HepG2 (cell line): ENCODE results near the gene RABEP2. TPM values are rescaled to one million over a fixed set of nuclear protein-coding genes. Genes with fewer than 3 reads are reported as not detected.
A peak's percentile ranks its signal among the peaks of the same experiment; 100 is the strongest.

ENCODE experiments used
- ARID4A ChIP-seq: sonication (generic); formaldehyde crosslinking; IDR thresholded peaks from 2 replicates; pipeline ENCODE4 v1.5.0; 2020; ENCODE audit warnings: mild to moderate bottlenecking, missing genetic modification reagents, borderline replicate concordance
- E2F5 ChIP-seq: sonication (generic); formaldehyde crosslinking; conservative IDR thresholded peaks from 2 replicates; pipeline ENCODE4 v1.4.0; 2020; ENCODE audit warnings: missing genetic modification reagents
- HOXA5 ChIP-seq: sonication (generic); formaldehyde crosslinking; IDR thresholded peaks from 2 replicates; pipeline ENCODE4 v1.4.0; 2020; ENCODE audit warnings: missing genetic modification reagents
- RFX3 ChIP-seq: IDR thresholded peaks from 2 replicates; pipeline ENCODE4 v1.6.1; 2016; ENCODE audit warnings: missing biosample characterization, missing genetic modification reagents
- SAFB2 ChIP-seq: sonication (generic); formaldehyde crosslinking; IDR thresholded peaks from 2 replicates; pipeline ENCODE4 v1.5.1; 2020; ENCODE audit warnings: missing genetic modification reagents, low read depth, mild to moderate bottlenecking, borderline replicate concordance
- SNAI1 ChIP-seq: sonication (generic); formaldehyde crosslinking; IDR thresholded peaks from 2 replicates; pipeline ENCODE4 v1.5.0; 2020; ENCODE audit warnings: mild to moderate bottlenecking, missing genetic modification reagents, borderline replicate concordance
- SNAPC5 ChIP-seq: sonication (generic); formaldehyde crosslinking; IDR thresholded peaks from 2 replicates; pipeline ENCODE4 v1.8.1; 2023; ENCODE audit warnings: mild to moderate bottlenecking, missing genetic modification reagents, borderline replicate concordance
- TIGD3 ChIP-seq: sonication (generic); formaldehyde crosslinking; IDR thresholded peaks from 2 replicates; pipeline ENCODE4 v1.5.1; 2020; ENCODE audit warnings: mild to moderate bottlenecking, missing genetic modification reagents, borderline replicate concordance
- ZBED4 ChIP-seq: sonication (generic); formaldehyde crosslinking; IDR thresholded peaks from 2 replicates; pipeline ENCODE4 v1.4.0; 2020; ENCODE audit warnings: missing genetic modification reagents, borderline replicate concordance
- ZFP82 ChIP-seq: sonication (generic); formaldehyde crosslinking; IDR thresholded peaks from 2 replicates; pipeline ENCODE4 v1.5.1; 2020; ENCODE audit warnings: mild to moderate bottlenecking, missing genetic modification reagents, borderline replicate concordance
- ZNF678 ChIP-seq: sonication (generic); formaldehyde crosslinking; IDR thresholded peaks from 2 replicates; pipeline ENCODE4 v1.4.0; 2020; ENCODE audit warnings: mild to moderate bottlenecking, missing genetic modification reagents
- ZNF687 ChIP-seq: sonication (generic); formaldehyde crosslinking; IDR thresholded peaks from 2 replicates; pipeline ENCODE4 v1.5.1; 2020; ENCODE audit warnings: mild to moderate bottlenecking, missing genetic modification reagents, moderate library complexity
- polyA plus RNA-seq, 8 experiments: library from polyadenylated mRNA; depleted of rRNA in 3 of 8; stranded (reverse) in 7 of 8; unstranded in 1 of 8; fragments of >200 nt; fragmentation: Illumina TruSeq in 4 of 8; extraction: Trizol in 4 of 8; gene quantifications; 2 replicates each; pipeline versions ENCODE4 v1.2.1 to v1.2.3, GENCODE V29; 2011 to 2016; ENCODE audit warnings: low read depth in 4 of 8, missing spikeins in 1 of 8, mixed read lengths in 1 of 8; ENCODE audit not compliant: insufficient read depth in 1 of 8
- total RNA-seq, 5 experiments: library from RNA; depleted of rRNA; stranded (reverse); fragments of >200 nt; fragmentation: Illumina TruSeq; extraction: Trizol; gene quantifications; 2 replicates each; pipeline ENCODE4 v1.2.3, GENCODE V29; 2016; ENCODE audit warnings: low read depth in 1 of 5

Gene RABEP2
- total and polyA plus RNA-seq, 2 of the 13 experiments (the other 11 are each of a cell fraction or from before 2014, with no cell fraction given), result 10.8 to 18.4 TPM

- no peak for TF ChIP-seq ZFP82 (CRISPR knock-in tag)
- TF ChIP-seq SAFB2 (CRISPR knock-in tag), result no peak
- peak; percentile 14; the same call in 1 of the 2 replicates for TF ChIP-seq ZBED4 (CRISPR knock-in tag)
- TF ChIP-seq ZNF678 (CRISPR knock-in tag), result no peak
- 0 out of 2 replicates have a peak, but pooled peaks have one; percentile 27 for TF ChIP-seq E2F5 (CRISPR knock-in tag)
- TF ChIP-seq RFX3, result no peak
- peak; percentile 89 for TF ChIP-seq ZNF687 (CRISPR knock-in tag)
- no peak for TF ChIP-seq SNAPC5
- TF ChIP-seq SNAI1 (CRISPR knock-in tag), result no peak
- TF ChIP-seq HOXA5 (CRISPR knock-in tag), result no peak
- peak; percentile 53 for TF ChIP-seq ARID4A
- TF ChIP-seq TIGD3, result no peak
These were observed 569 bp upstream of the RABEP2 start (continued) for GRCh38 chr16:28925386-28926228.
